Fibroblast of pulmonary artery (primary cell): ENCODE measurements around the gene NOL6.

Experiments used
- DNase-seq: peaks from one replicate; pipeline ENCODE4 v3.0.0-alpha.2; 2010; ENCODE audit warnings: low read depth
- H3K4me3 ChIP-seq: replicated peaks from 2 replicates; pipeline ENCODE4 v1.5.1; 2011; ENCODE audit warnings: low read depth, mild to moderate bottlenecking, control low read depth, low read length, moderate library complexity
- CTCF ChIP-seq: IDR thresholded peaks from 2 replicates; pipeline ENCODE4 v1.5.1; 2011; ENCODE audit warnings: mild to moderate bottlenecking, control low read depth, low read length, inconsistent platforms; ENCODE audit errors: missing control alignments

Gene NOL6

GRCh38 chr9:33475357-33475756 is 1.6 kb upstream of the NOL6 start:
- TF ChIP-seq CTCF: no peak
- H3K4me3 ChIP-seq: no peak overlapping the region
- DNase-seq: no peak

GRCh38 chr9:33472881-33473615 is 676 bp downstream of the NOL6 start:
- H3K4me3 ChIP-seq: peak overlapping the region; percentile 95
- DNase-seq: no peak
- TF ChIP-seq CTCF: no peak

- peak overlapping the region; percentile 95 for H3K4me3 ChIP-seq
- no peak for DNase-seq
- no peak for TF ChIP-seq CTCF
Measured at GRCh38 chr9:33472171-33472880, 1.4 kb downstream of the NOL6 start.

- no peak for DNase-seq
- no peak for TF ChIP-seq CTCF
- H3K4me3 ChIP-seq: no peak overlapping the region
Measured at GRCh38 chr9:33471361-33471760, 2.4 kb downstream of the NOL6 start.

- no peak for TF ChIP-seq CTCF
- H3K4me3 ChIP-seq: no peak overlapping the region
- DNase-seq: no peak
Measured at GRCh38 chr9:33469891-33470290, 3.8 kb downstream of the NOL6 start.

GRCh38 chr9:33468797-33469621 is 4.7 kb downstream of the NOL6 start:
- DNase-seq: no peak
- no peak overlapping the region for H3K4me3 ChIP-seq
- no peak for TF ChIP-seq CTCF
